Fibroblast of skin of right biceps (primary cell): ENCODE data around the gene ZNF385B.

Experiments used
- DNase-seq: peaks from one replicate; pipeline ENCODE4 v3.0.0-alpha.2; 2013

ZNF385B gene

DNA sequence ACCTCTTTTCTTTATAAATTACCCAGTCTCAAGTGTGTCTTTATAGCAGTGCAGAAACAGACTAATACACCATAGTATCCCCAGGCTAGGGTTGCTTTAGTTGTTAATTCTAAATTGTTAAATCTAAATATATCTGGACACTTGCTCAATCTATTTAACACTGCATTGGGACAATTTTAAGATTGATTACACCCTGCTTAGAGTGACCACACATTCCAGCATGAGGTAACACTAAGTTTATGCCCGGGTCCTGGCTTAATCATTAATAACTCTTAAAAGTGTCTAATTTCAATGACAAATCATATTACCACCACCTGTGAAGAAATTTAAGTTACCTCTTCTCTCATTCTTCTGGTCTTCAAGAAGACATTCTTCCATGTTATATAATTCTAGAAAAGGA, 131.4 kb downstream of the ZNF385B start:
- DNase-seq: no peak

DNA sequence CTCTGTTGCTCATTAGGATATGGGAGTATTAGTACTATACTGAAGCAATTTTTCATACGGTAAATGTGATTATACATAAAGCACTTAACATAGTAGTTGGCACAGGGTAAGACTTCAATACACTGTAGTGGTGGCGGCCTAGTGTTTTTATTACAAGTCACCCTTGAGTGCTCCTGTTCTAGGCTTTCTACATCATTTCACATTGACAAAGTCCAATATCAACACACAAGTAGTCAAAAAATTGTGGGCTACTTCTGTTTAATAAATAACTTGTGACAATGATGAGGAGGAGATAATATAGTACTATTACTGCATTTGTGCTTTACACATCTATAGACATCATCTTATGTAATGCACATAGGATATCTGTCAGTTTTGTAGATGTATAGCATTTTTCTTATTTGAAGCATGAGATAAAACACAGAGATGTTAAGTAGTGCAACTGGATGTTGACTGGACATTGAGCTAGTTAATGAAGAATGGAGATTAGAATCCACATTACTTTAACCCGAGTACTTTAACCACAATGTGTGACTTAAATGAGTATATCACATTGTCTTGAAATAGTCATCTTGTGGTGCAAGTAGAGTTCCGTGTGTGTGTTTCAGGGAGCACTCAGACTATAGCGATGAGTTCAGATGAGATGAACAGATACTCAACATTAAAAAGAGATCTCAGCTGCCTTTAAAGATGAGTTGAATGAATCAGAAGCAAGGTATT, 134.8 kb downstream of the ZNF385B start:
- DNase-seq: peak; percentile 5

- no peak for DNase-seq
Observed at GRCh38 chr2:179724403-179724802, 137.0 kb downstream of the ZNF385B start.

- no peak for DNase-seq
Observed at GRCh38 chr2:179720173-179720772, 141.1 kb downstream of the ZNF385B start.

DNA sequence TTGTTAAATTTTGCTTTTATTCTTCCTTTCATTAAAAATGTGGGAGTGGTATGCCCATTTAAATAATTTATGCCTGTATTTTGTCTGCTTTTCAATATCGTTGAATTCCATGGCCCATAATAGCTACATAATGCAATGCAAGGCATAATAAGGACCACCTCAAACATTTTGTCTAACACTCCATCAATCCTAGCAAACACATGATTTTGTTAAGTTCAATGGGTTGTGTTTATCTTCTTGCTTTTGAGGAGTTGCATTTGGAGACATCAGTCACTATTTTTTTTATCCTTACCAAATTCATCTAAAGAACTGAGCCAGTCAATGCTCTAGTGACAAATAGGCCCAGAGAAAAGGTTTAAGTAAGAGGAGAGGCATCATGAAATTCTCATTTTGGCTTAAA, 145.5 kb downstream of the ZNF385B start:
- DNase-seq: no peak

GRCh38 chr2:179715196-179715595, 146.2 kb downstream of the ZNF385B start:
- no peak for DNase-seq

DNA sequence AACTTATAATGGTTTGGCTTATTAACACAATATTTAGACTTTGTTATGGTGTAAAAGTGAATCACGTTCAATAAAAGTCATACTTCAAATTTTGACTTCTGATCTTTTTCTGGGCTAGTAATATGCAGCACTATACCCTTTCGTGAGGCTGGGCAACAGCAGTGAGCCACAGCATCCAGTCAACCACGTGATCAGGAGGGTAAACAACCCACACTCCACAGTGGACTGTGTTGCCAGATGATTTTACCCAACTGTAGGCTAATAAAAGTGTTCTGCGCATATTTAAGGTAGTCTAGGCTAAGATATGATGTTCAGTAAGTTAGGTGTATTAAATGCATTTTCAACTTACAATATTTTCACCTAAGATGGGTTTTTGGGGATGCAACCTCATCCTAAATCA, 148.6 kb downstream of the ZNF385B start:
- no peak for DNase-seq

DNA sequence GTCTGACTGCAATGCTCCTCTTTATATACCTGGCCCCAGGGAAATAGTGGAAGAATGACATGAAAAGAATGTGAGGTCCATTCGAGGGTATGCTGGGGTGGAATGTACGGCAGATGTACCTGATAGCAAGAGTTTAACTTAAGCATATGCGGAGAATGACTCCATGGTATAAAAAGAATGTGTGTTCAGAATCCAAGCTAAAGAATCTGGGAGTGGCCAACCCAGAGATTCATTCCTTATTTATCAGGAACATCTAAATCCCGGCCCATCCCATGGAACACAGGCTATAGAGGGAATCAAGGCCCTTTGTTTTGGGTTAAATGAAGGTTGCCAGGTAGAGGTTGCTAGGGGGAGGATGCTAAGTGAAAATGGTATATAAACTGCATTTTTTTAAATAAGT, 150.0 kb downstream of the ZNF385B start:
- peak; percentile 9 for DNase-seq

GRCh38 chr2:179703702-179704101, 157.7 kb downstream of the ZNF385B start:
- no peak for DNase-seq

DNA sequence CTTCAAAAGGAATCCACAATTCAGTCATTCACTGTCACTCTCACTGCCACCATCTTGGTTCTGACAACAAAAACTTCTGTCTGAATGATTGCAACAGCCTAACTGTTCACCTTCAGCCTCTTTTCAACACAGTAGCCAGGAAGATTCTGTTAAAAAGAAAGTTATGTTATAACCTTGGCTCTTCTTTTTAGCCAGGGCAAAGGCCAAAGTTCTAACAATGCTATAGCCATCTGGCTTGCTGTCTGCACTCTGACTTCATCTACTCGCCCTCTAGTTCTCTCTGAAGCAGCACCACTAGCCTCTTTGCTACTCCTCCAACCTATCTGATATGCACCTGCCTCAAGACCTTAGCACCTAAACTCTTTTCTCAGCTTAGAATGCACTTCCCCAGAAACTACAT, 158.5 kb downstream of the ZNF385B start:
- no peak for DNase-seq

DNA sequence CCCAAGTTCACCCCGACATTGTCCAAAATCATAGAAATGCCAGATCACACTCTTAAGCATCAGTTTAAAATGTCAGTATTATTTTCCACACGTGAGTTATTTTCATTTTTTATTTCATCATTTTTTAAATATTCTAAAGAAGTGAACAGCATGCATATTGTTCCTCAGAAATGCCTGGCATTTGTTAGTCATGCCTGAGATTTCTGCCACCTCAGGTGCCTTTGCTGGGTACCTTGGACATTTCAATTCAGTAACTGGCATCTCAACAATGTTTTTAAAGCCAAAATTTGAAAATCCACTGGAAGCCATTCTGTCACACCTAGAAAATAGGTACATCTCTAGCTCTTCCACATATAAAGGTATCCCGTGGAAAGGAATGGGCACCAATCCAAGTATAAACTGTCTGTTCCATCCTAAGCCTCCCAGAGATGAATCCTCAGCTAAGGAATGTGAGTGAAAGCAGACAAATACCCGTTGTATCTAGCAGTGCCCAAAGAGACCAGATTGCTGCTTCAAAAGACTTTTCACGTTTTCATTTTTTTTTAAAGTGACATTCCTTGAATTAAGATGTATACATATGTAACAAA, 159.8 kb downstream of the ZNF385B start:
- peak; percentile 38 for DNase-seq

DNA sequence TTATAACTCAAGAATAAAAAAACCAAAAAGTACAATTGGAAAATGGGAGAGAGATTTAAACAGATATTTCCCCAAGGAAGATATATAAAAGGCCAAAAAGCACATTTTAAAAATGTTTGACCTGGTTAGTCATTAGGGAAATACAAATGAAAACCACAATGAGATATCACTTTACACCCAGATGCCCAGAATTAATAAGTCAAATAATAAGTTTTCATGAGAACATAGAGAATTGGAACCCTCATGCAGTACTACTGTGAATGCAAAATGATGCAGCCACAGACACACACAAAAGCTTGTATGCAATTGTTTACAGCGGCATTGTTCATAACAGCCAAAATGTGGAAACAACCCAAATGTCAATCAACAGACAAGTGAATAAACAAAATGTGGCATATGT, 165.9 kb downstream of the ZNF385B start:
- DNase-seq: no peak

GRCh38 chr2:179694963-179695362, 166.4 kb downstream of the ZNF385B start:
- no peak for DNase-seq

DNA sequence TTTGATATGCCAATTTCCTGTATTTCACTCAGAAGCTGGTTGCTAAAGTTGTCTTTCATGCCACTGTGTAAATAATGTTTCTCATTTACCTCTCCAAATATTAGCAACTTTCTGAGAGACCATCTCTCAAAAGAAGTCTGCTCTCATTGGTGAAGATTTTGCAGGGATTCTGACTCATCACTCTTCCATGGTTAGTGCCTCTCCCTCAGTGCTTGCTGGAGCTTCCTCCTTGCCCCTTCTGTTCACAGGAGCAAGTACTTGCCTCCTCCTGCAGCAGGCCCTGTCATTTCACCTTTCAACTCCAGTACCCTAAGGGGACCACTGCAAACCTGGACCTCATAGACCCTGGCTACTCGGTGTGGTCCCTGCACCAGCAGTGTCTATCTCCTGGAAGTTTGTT, 168.8 kb downstream of the ZNF385B start:
- no peak for DNase-seq

- DNase-seq: no peak
Observed at GRCh38 chr2:179692043-179692442, 169.4 kb downstream of the ZNF385B start.

DNA sequence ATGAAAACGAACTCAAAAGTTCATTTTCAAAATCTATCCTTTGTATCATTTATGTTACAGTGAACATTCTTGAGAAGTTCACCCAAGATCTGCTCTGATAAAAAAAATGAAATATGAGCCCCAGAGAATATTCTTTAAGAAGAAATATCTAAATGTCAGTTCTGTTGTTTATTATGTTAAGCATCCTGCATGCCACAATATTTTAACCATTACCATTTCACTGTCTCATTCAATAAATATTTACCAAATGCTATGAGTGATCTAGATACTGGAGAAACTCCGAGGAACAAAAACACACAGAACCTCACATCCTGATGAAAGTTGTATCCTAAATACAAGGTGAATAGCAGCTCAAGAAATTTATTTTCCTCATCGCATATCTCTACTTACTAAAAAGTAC, 170.2 kb downstream of the ZNF385B start:
- DNase-seq: peak; percentile 10

DNA sequence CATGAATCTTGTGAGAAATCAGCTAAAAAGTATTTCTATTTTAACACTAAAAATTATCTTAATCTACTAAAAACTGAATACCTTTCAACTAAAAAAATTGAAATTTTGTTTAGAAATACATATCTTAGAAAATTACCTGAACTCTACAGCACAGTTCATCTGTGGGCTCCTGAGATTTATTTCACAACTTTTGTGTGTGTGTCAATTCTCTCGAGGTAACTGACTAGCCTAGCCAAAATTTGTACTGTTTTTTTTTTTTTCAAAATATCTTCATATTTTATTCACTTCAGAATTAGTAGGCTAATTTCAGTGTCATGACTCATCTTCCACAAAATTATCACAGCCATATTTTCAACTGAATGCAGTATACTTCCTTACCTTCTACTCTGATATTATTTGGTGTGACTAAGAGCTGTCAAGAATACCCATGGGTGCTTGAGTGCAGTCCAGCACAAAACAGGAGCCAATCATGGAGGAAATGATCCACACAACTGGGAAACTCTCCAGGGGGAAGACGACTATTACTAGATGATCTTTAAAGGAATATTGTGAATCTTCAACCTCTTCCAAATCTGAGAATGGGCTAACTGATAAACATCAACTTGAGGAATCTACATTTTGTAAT, 174.6 kb downstream of the ZNF385B start:
- peak; percentile 81 for DNase-seq

DNA sequence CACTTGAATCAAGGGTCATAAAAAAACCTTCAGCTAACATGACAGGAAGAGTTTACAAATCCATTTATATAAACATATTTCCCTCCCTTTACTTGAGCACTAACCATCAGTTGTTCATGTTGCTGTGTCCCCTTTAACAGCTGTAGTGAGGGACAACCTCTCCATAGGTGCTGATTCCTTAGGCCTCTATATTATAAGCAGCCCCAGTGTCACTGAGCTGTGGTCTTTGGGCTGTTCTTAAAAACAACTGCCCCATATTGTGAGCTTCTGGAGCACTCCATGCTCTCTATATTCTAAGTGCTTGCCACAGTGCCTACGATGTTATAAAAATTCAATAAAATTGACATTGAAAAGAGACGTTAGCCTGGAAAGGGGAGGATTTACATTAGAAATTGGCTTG, 175.3 kb downstream of the ZNF385B start:
- no peak for DNase-seq

GRCh38 chr2:179685146-179685545, 176.3 kb downstream of the ZNF385B start:
- no peak for DNase-seq

DNA sequence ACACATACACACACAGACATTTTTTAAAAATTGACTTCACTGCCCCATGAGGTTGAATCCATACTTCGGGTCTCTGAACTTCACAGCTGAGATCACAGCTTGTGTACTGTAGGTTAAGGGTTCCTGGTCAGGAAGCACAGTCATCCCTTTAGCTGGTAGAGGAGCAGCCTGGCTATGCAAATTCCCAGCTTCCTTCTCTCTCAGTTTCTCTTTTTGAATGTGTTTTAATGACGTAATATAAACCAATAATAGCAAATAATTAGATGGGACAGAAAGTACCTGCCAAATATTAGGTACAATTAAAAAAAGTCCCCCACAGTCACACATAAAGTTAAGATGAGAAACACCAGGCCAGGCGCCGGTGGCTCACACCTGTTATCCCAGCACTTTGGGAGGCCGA, 178.7 kb downstream of the ZNF385B start:
- no peak for DNase-seq

DNA sequence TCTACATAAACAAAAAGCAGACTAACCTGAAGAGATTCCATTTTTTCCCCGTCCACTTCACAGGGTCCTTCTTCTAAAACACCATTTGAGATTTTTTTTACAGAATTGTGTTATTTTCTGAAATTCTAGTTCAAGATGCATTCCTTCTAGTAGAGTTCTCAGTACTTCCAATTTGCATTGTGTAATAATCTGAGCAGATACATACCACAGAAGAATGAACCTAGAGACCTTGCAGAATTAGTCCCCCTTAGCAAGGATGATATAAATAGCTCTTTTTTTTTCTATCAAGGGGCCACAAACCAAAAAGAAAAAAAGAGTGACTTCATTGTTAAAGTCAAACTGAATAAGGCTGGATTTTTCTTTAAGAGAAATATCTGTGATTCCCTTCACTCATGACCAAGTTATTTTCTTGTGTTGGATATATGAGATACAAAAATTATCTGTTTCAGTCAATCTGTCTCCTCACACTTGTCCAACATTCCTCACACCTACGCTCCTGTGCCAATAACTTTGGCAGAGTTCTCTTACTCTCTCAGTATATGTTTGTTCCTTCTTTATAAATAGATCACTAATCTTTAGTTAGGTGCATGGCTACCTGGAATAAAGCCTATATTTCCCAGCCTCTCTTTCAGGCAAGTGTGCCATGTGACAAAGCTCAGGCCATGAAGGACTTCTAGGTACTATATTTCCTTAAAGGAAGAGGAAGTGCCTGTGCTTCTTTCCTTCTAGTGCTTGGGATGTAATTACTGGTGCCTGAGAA, 183.5 kb downstream of the ZNF385B start:
- DNase-seq: peak; percentile 22

DNA sequence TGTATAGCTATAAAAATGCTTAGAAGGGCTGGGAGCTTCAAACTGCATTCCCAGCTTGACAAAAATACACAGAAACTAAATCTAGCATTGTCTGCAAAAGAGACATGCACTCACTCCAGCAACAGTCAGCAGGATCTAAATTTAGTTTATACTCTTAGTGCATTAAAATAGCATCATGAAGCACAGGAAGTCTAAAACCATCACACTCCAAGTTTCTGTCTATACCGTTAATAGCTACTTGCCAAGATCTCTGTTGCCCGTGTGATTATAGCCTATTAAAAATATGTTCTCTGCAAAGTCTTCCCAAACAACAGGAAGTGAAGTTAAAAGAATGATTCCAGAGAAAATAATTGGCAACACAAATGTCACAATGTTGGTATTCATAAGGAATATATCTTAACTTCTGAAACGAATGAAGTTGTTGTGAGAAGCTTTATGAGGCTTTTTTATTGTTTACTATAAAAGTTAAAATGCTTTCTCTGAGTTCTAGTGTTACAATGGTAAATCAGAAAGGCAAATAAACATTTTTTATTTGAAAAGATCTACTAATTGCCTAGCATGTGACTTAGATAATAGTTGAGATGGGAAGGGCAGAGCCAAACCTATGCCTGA, 184.2 kb downstream of the ZNF385B start:
- DNase-seq: peak; percentile 36

- no peak for DNase-seq
Observed at GRCh38 chr2:179675435-179675834, 186.0 kb downstream of the ZNF385B start.
